ENCODE results near the gene GRAMD1A. TPM values are rescaled to one million over a fixed set of nuclear protein-coding genes. Genes with fewer than 3 reads are reported as not detected.
"Not testable (repeated sequence)": the region's sequence is repeated elsewhere in the genome, so short reads cannot be mapped to it uniquely, and the experiment has no call there.

Gene GRAMD1A
- total RNA-seq, 1 experiment from 2014 or later, result 32.1 TPM

- H3K4me3 ChIP-seq, result no peak overlapping the region
- H3K27me3 ChIP-seq, result no peaks in the 10 kb centered on the region
- H3K36me3 ChIP-seq, result peaks cover 80% of the 10 kb centered on the region
- H3K9me3 ChIP-seq, result no peaks in the 10 kb centered on the region
- no peak for DNase-seq
Observed at GRCh38 chr19:35024095-35024494, 24.0 kb downstream of the GRAMD1A start.

GRCh38 chr19:35025969-35026368 is 25.8 kb downstream of the GRAMD1A start:
- H3K36me3 ChIP-seq, result peaks cover 63% of the 10 kb centered on the region
- no peaks in the 10 kb centered on the region for H3K9me3 ChIP-seq
- peaks cover 6% of the 10 kb centered on the region for H3K27me3 ChIP-seq
- no peak for DNase-seq
- no peak overlapping the region for H3K4me3 ChIP-seq

GRCh38 chr19:35026418-35026817 is 26.3 kb downstream of the GRAMD1A start:
- Histone ChIP-seq H3K27me3 (peaks cover 10% of the 10 kb centered on the region), H3K9me3 (no peaks in the 10 kb centered on the region), H3K4me3 (no peak overlapping the region), H3K36me3 (peaks cover 58% of the 10 kb centered on the region)
- no peak for DNase-seq

GRCh38 chr19:35027009-35027408 is 26.9 kb downstream of the GRAMD1A start:
- Histone ChIP-seq H3K4me3 (no peak overlapping the region), H3K27me3 (peaks cover 14% of the 10 kb centered on the region), H3K9me3 (no peaks in the 10 kb centered on the region), H3K36me3 (peaks cover 53% of the 10 kb centered on the region)
- no peak for DNase-seq

DNA sequence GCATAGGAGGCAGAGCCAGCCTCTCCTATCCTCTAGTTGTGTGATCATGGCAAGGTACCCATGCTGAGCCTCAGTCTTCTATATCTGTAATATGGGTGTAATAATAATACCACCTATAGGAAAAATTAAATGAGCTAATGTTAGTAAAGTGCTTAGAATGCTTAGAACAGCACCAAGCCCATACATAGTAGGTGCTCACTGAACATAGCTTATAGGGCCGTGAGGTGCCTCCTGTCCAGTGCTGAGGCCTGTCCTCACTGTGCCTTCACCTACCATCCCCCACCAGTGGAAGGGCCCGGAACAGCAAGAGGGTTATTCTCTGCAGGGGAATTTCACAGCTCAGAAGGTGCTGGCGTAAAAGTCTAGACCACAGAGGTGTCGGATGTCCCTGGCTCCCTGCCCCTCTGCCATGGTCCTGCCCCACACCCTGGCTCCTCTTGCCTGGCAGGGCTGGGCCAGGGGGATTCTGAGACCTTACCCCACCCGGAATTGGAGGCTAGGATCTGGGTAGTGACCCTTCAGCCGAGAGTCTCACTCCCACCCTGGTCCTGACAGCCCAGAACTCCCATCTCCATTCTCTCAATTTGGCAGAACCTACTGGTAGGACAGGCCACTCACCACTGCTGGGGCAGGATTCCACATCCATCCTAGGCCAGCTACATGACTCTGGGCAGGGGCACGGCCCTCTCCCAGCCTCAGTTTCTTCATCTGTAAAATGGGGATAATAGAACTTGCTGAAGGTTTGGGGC is 27.9 kb downstream of the GRAMD1A start:
- no peaks in the 10 kb centered on the region for H3K9me3 ChIP-seq
- peaks cover 47% of the 10 kb centered on the region for H3K36me3 ChIP-seq
- H3K4me3 ChIP-seq, result no peak overlapping the region
- DNase-seq, result peak; percentile 50
- H3K27me3 ChIP-seq, result peaks cover 16% of the 10 kb centered on the region

DNA sequence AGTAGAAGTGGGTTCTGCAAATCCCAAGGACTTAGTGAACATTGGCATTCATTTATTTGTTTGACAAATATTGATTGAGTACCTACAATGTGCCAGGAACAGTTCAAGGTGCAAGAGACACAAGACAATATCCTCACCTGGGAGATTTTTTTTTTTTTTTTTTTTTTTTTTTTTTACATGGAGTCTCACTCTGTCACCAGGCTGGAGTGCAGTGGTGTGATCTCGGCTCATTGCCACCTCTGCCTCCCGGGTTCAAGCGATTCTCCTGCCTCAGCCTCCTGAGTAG is 28.4 kb downstream of the GRAMD1A start:
- DNase-seq, H3K4me3 ChIP-seq, H3K9me3 ChIP-seq: not testable (repeated sequence)
- Histone ChIP-seq H3K27me3 (peaks cover 16% of the 10 kb centered on the region), H3K36me3 (peaks cover 42% of the 10 kb centered on the region)

GRCh38 chr19:35029275-35029736 is 29.2 kb downstream of the GRAMD1A start:
- peaks cover 34% of the 10 kb centered on the region for H3K36me3 ChIP-seq
- not testable (repeated sequence) for H3K9me3 ChIP-seq, H3K4me3 ChIP-seq, DNase-seq
- H3K27me3 ChIP-seq, result peaks cover 16% of the 10 kb centered on the region

- Histone ChIP-seq H3K36me3 (peaks cover 31% of the 10 kb centered on the region), H3K27me3 (peaks cover 16% of the 10 kb centered on the region), H3K9me3 (no peaks in the 10 kb centered on the region), H3K4me3 (peak overlapping the region; percentile 45)
- peak; percentile 16 for DNase-seq
Observed at GRCh38 chr19:35029737-35030256, 29.7 kb downstream of the GRAMD1A start.

GRCh38 chr19:35030257-35031071 is 30.3 kb downstream of the GRAMD1A start, which contains the start of gene SCN1B:
Gene SCN1B (plus strand): TSS chr19:35030470. CDS start chr19:35030821, 351 bp downstream.
- H3K27me3 ChIP-seq, result peaks cover 16% of the 10 kb centered on the region
- peak within 1 kb of the TSS; percentile 45 for H3K4me3 ChIP-seq
- DNase-seq, result peak; percentile 80
- no peaks in the 10 kb centered on the region for H3K9me3 ChIP-seq
- peaks cover 25% of the 10 kb centered on the region for H3K36me3 ChIP-seq

- Histone ChIP-seq H3K4me3 (peak overlapping the region; percentile 34; the same call in 1 of the 2 replicates), H3K9me3 (no peaks in the 10 kb centered on the region), H3K36me3 (peaks cover 22% of the 10 kb centered on the region), H3K27me3 (peaks cover 16% of the 10 kb centered on the region)
- peak; percentile 21 for DNase-seq
Observed at GRCh38 chr19:35031072-35031881, 31.2 kb downstream of the GRAMD1A start.

DNA sequence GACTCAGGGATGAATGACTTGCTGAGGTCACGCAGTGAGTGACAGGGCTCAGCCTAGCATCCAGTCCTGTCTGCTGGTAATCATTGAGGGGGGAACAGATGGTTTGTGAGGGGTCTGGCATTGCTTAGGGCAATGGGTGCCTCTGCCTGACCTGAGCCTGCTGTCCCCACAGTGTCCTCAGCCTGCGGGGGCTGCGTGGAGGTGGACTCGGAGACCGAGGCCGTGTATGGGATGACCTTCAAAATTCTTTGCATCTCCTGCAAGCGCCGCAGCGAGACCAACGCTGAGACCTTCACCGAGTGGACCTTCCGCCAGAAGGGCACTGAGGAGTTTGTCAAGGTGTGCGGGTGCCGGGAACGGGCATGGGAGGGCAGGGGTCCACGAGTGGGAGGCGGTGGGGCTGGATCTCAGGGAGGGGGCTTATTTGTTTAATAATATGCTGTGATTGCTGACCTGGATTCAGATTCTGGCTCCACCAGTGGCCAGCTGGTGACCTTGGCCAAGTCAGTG is 32.3 kb downstream of the GRAMD1A start:
- Histone ChIP-seq H3K4me3 (no peak overlapping the region), H3K36me3 (peaks cover 10% of the 10 kb centered on the region), H3K9me3 (no peaks in the 10 kb centered on the region), H3K27me3 (peaks cover 16% of the 10 kb centered on the region)
- no peak for DNase-seq

DNA sequence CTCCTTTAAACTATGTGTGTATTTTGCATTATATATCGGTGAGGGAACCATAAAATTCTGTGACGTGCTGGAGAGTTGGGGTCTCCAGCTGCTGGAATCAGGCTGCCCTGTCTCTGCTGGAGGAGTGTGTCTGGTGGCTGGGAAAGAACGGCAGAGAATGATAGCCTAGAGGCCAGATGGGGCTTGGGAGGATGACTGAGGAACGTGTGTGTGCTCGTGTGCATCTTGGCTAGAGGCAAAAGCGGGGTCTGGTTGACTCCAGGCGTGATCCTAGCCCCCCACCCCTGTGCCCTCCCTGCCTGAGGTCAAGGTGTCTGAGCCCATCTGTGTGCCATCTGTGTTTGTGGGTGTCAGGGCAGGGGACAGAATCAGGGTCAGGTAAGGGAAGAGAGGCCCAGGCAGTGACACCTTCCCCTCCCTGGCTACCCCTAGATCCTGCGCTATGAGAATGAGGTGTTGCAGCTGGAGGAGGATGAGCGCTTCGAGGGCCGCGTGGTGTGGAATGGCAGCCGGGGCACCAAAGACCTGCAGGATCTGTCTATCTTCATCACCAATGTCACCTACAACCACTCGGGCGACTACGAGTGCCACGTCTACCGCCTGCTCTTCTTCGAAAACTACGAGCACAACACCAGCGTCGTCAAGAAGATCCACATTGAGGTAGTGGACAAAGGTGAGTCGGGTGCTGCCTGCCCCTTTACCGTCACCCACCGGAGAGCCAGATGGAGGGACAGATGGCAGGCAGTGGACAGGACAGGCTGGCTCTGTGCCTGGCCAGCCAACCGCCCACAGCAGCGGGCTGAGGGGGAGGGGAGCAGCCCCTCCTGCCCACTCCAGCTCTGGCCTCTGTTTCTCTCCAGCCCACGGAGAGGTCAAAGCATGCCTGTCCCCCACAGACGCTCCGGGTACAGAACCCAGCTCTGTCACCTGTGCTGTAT is 33.2 kb downstream of the GRAMD1A start:
- Histone ChIP-seq H3K27me3 (peaks cover 16% of the 10 kb centered on the region), H3K9me3 (no peaks in the 10 kb centered on the region), H3K36me3 (0 out of 2 replicates have a peak, but pooled peaks cover 1% of the 10 kb centered on the region), H3K4me3 (no peak overlapping the region)
- DNase-seq, result no peak

DNA sequence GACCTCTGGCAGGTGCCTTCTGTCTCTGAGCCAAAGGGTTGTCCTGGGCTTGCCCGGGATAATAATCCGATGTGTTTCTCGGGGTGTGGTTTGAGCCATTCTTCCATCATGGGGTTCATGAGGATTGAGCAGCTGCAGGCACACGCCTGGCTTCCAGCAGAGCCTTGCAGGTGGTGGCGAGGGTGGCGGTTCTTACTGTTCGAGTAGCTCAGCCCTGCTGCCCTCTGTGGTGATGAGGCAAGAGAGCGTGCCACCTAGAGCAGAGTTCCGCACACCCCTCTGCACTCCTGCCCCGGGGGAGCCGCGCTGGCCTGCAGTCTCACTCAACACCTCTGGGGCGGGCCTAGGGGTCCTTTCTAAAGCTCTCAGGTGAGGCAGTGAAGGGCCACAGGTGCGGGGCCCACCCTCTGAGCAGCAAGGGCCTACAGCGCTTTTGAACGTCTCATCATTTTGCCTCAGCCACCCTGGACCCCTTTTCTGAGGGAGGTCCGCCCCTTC is 33.9 kb downstream of the GRAMD1A start:
- Histone ChIP-seq H3K4me3 (no peak overlapping the region), H3K9me3 (no peaks in the 10 kb centered on the region), H3K36me3 (no peaks in the 10 kb centered on the region), H3K27me3 (peaks cover 16% of the 10 kb centered on the region)
- no peak for DNase-seq

DNA sequence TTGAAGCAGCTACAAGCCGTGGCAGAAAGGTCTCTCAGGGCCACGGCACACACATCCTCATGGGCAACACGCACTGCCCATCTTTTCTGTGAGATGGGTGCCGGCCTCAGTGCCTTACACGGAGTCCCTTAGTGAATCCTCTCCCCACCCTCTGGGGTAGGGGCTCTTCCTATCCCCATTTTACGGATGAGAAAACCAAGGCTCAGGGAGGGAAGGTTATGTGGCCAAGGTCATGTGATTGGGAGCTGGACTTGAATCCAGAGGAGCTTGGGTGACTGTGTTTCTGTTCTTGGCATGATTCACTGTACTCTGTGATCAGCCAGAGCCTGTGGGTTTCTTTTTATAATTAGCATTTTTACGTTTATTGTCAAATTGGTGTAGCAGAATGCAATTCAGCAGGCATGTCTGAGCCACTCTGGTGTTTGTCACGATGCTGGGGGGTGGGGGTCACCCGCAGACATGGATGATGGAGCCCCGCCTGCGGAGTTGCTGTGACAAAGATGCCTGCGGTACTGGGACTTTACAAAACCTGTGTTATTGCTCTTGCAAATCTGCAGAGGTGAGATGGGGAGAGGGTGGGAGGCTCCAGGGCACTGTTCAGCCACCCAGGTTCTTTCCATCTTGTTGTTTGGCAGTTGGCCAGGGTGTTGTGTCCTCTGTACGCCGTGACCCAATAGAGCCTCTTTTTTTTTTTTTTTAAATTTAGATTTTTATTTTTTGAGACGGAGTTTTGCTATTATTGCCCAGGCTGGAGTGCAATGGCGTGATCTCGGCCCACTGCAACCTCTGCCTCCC is 34.7 kb downstream of the GRAMD1A start:
- peaks cover 15% of the 10 kb centered on the region for H3K27me3 ChIP-seq
- DNase-seq, result no peak
- H3K4me3 ChIP-seq, result no peak overlapping the region
- H3K9me3 ChIP-seq, result no peaks in the 10 kb centered on the region
- H3K36me3 ChIP-seq, result no peaks in the 10 kb centered on the region
